Heart left ventricle (tissue), 16 donors: ENCODE results near the gene G6PC3. TPM values are rescaled to one million over a fixed set of nuclear protein-coding genes. Genes with fewer than 3 reads are reported as not detected.
A peak's percentile ranks its signal among the peaks of the same experiment; 100 is the strongest.

ENCODE experiments used
- ATAC-seq, 4 donors: fragments of 200-7000 bp; cut with Tn5 transposase; one replicate each; pipeline ENCODE4 v1.9.1; 2020 to 2022; ENCODE audit warnings: moderate library complexity in 4 of 4, mild to moderate bottlenecking in 3 of 4, moderate number of reproducible peaks in 1 of 4
- DNase-seq, 5 donors: peaks; one replicate each; pipeline ENCODE4 v3.0.0-alpha.2; 2020
- H3K27ac ChIP-seq, 12 donors: fragments of 200-600 bp; sonication (generic) in 4 of 12; one replicate each; pipeline versions ENCODE4 v1.5.0 to v1.8.0; 2016 to 2022; ENCODE audit warnings: mild to moderate bottlenecking in 2 of 12
- H3K27me3 ChIP-seq, 9 donors: fragments of 200-600 bp; sonication (generic) in 2 of 9; one replicate each; pipeline versions ENCODE4 v1.5.1 to v1.8.0; 2016 to 2022; ENCODE audit warnings: mild to moderate bottlenecking in 3 of 9
- H3K36me3 ChIP-seq, 9 donors: fragments of 200-600 bp; sonication (generic) in 2 of 9; one replicate each; pipeline versions ENCODE4 v1.5.0 to v1.8.0; 2018 to 2022; ENCODE audit warnings: mild to moderate bottlenecking in 2 of 9
- H3K4me1 ChIP-seq, 12 donors: fragments of 200-600 bp; sonication (generic) in 4 of 12; one replicate each; pipeline versions ENCODE4 v1.5.0 to v1.8.0; 2016 to 2022; ENCODE audit warnings: mild to moderate bottlenecking in 3 of 12
- H3K4me3 ChIP-seq, 12 donors: fragments of 200-600 bp; sonication (generic) in 4 of 12; one replicate each; pipeline versions ENCODE4 v1.5.0 to v1.8.0; 2017 to 2022; ENCODE audit warnings: mild to moderate bottlenecking in 9 of 12, moderate library complexity in 4 of 12
- H3K9me3 ChIP-seq, 12 donors: fragments of 200-600 bp; sonication (generic) in 4 of 12; one replicate each; pipeline versions ENCODE4 v1.5.0 to v1.8.0; 2016 to 2022; ENCODE audit warnings: mild to moderate bottlenecking in 1 of 12
- CTCF ChIP-seq, 12 donors: fragments of 200-600 bp; sonication (generic) in 4 of 12; IDR thresholded peaks; one replicate each; pipeline versions ENCODE4 v1.5.0 to v1.8.0; 2018 to 2022; ENCODE audit warnings: antibody characterized with exemption in 12 of 12, mild to moderate bottlenecking in 5 of 12
- POLR2A ChIP-seq, 2 donors: fragments of 450-650 bp; IDR thresholded peaks; one replicate each; pipeline ENCODE4 v1.6.1; 2017; ENCODE audit warnings: antibody characterized with exemption in 2 of 2, mild to moderate bottlenecking in 2 of 2, moderate library complexity in 2 of 2
- WGBS, 4 donors: extraction: QIAGEN DNeasy Blood & Tissue Kit in 2 of 4; methylation state at CpG; one replicate each; pipeline versions ENCODE4 v1.1.5 to v1.1.7; 2013 to 2018; 5-methylcytosine and 5-hydroxymethylcytosine counted together
- intact Hi-C, 10 donors: fragments of 100-400 bp; cut with DNase I; formaldehyde crosslinking; loops; one replicate each; pipeline versions ENCODE4 v1.11.1 to v1.14.2; 2022
- polyA plus RNA-seq, 2 donors: library from polyadenylated mRNA; stranded (reverse); fragments of 200-250 nt; gene quantifications; one replicate each; pipeline ENCODE4 v1.2.3, GENCODE V29; 2013
- total RNA-seq, 9 donors: library from RNA; depleted of rRNA in 2 of 9; stranded (reverse); fragments of >200 nt in 2 of 9; fragmentation: NEBNext Ultra II Directional in 3 of 9; extraction: Animal tissue kit (Norgen Biotek cat#: 25700) in 3 of 9; gene quantifications; one replicate each; pipeline versions ENCODE4 v1.1.0 to v1.2.4, GENCODE V29; 2016 to 2023
- donor health status: ischemic (EF 13 %, LVEDD 7.1; RV severe dilation, severe dysfunction).
- donor health status: healthy with polysubstance abuse.
- donor health status: DM: no; HTN: yes; CAD: no.
- donor health status: DM: no; HTN: no; CAD: no.
- donor health status: ischemic (EF 25% LVEDD 6.9; RV normal size, moderate dysfunction).
- donor health status: ischemic (EF 25% LVEDD 5.7; RV mildly dilated, moderate dysfunction).
- donor health status: healthy.
- donor health status: DM: yes; HTN: yes; CAD: no.
- donor health status: ischemic (EF 35%, LVEDD 5.7; RV mildly dilated, moderate dysfunction).
- donor health status: nonischemic (EF 11% LVEDD 7.7; RV severe dilation, severe dysfunction).
- donor health status: DM: yes; HTN: yes; CAD: no.
- donor health status: PGD.
- donor health status: ischemic (EF 29% LVEDD 5.4; RV normal size, mild dysfunction).
- donor health status: nonischemic (EF 23%, LVEDD 6.1; RV moderate dilation, normal function).

G6PC3 gene
- total and polyA plus RNA-seq, 11 donors, result 28.5 to 75.1 (median 39.1) TPM

- Histone ChIP-seq H3K36me3 (peaks cover 0 to 82% (median 77%) of the 10 kb centered on the region in 9 donors), H3K9me3 (no peaks in the 10 kb centered on the region), H3K27me3 (no peaks in the 10 kb centered on the region), H3K27ac (peak overlapping the region in 2 of 12 donors; percentile 17 to 56), H3K4me1 (peaks cover 0 to 28% (median 3%) of the 10 kb centered on the region in 12 donors), H3K4me3 (no peak overlapping the region)
- no peak for ATAC-seq
- intact Hi-C loops, result loop anchor here in 1 of 10 donors (10.0 kb wide), 1 partner anchor 48 kb away; the partner anchor contains the start of gene HDAC5
- DNase-seq, result peak in 1 of 5 donors; percentile 48
- 67 to 78% (median 70%) methylated on average over 6 of the region's 6 CpGs for WGBS, 4 donors
- TF ChIP-seq CTCF (IDR thresholded peaks at IDR 0.05) (no peak), POLR2A (IDR thresholded peaks at IDR 0.05) (no peak)
Measured at GRCh38 chr17:44076716-44077594, 6.4 kb downstream of the G6PC3 start.

- 67 to 78% (median 72%) methylated on average over 3 to 4 of the region's 4 CpGs for WGBS, 4 donors
- H3K27ac ChIP-seq, result peak overlapping the region in 2 of 12 donors; percentile 17 to 56
- intact Hi-C loops, result loop anchor here in 1 of 10 donors (10.0 kb wide), 1 partner anchor 47 kb away; the partner anchor contains the start of gene HDAC5
- peaks cover 0 to 88% (median 83%) of the 10 kb centered on the region in 9 donors for H3K36me3 ChIP-seq
- TF ChIP-seq POLR2A (IDR thresholded peaks at IDR 0.05), result no peak
- no peak for TF ChIP-seq CTCF (IDR thresholded peaks at IDR 0.05)
- H3K4me3 ChIP-seq, result no peak overlapping the region
- H3K9me3 ChIP-seq, result no peaks in the 10 kb centered on the region
- no peaks in the 10 kb centered on the region for H3K27me3 ChIP-seq
- peaks cover 0 to 23% (median 1%) of the 10 kb centered on the region in 12 donors for H3K4me1 ChIP-seq
- DNase-seq (peak in 1 of 5 donors; percentile 59), ATAC-seq (peak in 3 of 4 donors; percentile 3 to 15 (median 13))
Measured at GRCh38 chr17:44077595-44077909, 7.0 kb downstream of the G6PC3 start.

- Histone ChIP-seq H3K27ac (no peak overlapping the region), H3K27me3 (no peaks in the 10 kb centered on the region), H3K4me1 (peaks cover 0 to 23% (median 0%) of the 10 kb centered on the region in 12 donors), H3K36me3 (peaks cover 0 to 96% (median 88%) of the 10 kb centered on the region in 9 donors), H3K4me3 (no peak overlapping the region), H3K9me3 (no peaks in the 10 kb centered on the region)
- TF ChIP-seq POLR2A (IDR thresholded peaks at IDR 0.05), result no peak
- TF ChIP-seq CTCF (IDR thresholded peaks at IDR 0.05), result no peak
- intact Hi-C loops, result loop anchor here in 2 of 10 donors (2.0 to 10.0 kb wide), 2 partner anchors 16 to 46 kb away; partner anchors contain the start of gene HDAC5 (in 1 of the 2)
- WGBS, 4 donors, result 88 to 95% (median 90%) methylated on average over 18 to 19 of the region's 19 CpGs
- no peak for DNase-seq
- ATAC-seq, result no peak
Measured at GRCh38 chr17:44078412-44078811, 7.9 kb downstream of the G6PC3 start.
